Measurements from ENCODE around the gene MAGOH.
A peak's percentile ranks its signal among the peaks of the same experiment; 100 is the strongest.
"Not testable (repeated sequence)": the region's sequence is repeated elsewhere in the genome, so short reads cannot be mapped to it uniquely, and the experiment has no call there.

MAGOH gene

DNA sequence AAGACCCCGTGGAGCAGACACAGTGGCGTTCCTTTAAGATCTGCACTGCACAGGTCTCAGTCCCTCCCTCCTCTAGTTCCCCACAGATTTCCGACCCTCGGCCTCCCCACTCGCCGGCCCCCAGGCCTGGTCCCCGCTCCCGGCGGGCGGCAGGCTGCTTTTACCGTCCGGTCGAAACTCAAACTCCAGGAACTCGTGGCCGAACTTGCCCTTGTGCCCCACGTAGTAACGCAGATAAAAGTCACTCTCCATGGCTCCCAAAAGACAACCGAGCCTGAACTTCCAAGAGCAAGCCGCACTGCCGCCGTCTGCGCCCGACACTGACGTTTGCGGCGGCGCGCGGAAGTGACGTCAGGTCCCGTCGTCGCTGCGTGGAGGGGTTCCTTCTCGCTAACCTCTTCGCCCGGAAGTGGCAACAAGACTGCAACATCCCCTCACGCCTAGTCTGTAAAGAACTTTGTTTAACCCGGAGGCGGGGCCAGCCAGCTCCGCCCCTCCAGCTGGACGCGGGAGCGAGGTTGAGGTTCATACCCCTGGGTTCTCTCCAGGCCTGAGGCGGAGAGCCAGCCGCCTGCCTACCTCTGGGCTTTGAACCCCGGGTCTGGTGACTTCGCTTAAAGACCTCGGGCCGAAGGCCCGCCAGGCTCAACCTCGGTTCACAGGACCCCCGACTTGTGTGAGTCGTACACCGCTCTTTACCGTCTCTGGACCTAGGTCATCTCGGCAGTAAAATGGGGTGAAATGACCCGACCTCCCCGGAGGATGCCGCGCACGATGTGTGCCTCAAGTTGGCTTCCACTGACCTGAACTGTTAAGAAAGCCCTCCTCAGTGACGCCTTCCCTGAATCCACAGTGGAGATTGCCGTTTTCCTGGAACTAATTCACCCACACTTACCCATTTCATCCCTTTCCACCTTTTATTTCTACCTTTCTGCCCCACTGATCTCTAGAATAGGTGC, at the start of gene MAGOH:
TSS of gene MAGOH (minus strand) at position 322 of the 959 bp plus-strand sequence. CDS start at position 252, 70 bp downstream.
- H3K4me3 Mint-ChIP-seq, result peak within 1 kb of the TSS; percentile 97
- peak within 1 kb of the TSS; percentile 96 for H3K27ac Mint-ChIP-seq
- peaks cover 5% of the 10 kb centered on the region for H3K36me3 Mint-ChIP-seq
- peaks cover 37% of the 10 kb centered on the region for H3K4me1 Mint-ChIP-seq (ENCODE audit: low read depth)
- H3K27me3 Mint-ChIP-seq, result no peaks in the 10 kb centered on the region
- no peaks in the 10 kb centered on the region for H3K9me3 Mint-ChIP-seq (ENCODE audit: low read depth)

- Mint-ChIP-seq H3K27ac (no peak overlapping the region), H3K4me3 (no peak overlapping the region), H3K9me3 (ENCODE audit: low read depth) (no peaks in the 10 kb centered on the region), H3K36me3 (peaks cover 5% of the 10 kb centered on the region), H3K4me1 (ENCODE audit: low read depth) (no peaks in the 10 kb centered on the region), H3K27me3 (no peaks in the 10 kb centered on the region)
Observed at GRCh38 chr1:53286955-53287354, 48.6 kb upstream of the MAGOH start.

DNA sequence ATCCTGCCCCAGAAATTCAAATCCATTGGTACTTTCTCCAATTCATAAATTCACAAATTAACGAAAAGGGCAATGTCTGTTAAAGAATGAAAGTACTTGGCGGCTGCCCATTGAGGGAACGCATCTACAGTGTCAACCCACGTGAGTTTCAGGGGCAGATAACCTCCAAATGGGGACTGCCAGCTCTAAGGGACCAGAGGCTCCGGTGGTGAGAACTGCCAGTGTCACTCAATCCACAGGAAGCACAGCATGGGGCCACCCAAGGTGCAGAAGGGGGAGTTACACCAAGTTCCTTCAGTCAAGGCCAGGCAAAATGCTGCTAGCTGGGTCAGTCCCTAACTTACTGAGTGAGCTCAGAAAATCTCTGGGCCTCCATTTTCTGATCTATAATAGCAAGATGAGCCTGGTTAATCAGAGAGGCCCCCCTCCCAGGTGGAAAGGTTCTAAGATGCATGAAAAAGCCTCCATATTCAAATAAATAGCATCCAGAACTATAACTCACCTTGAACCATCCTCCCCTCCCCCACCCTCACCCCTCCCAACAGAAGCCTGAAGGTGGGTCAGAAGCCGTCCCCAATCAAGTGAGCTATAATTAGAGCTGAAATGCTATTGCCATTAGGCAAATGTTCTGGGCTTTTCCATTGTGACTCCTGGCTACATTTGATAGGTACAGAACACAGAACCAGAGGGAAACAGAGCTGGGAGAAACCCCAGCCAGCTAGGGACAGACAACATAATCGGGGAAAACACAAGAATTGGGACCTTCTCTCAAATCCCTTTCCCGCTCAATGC, 47.8 kb upstream of the MAGOH start:
- no peak overlapping the region for H3K27ac Mint-ChIP-seq
- no peaks in the 10 kb centered on the region for H3K9me3 Mint-ChIP-seq (ENCODE audit: low read depth)
- no peaks in the 10 kb centered on the region for H3K4me1 Mint-ChIP-seq (ENCODE audit: low read depth)
- peaks cover 5% of the 10 kb centered on the region for H3K36me3 Mint-ChIP-seq
- H3K27me3 Mint-ChIP-seq, result no peaks in the 10 kb centered on the region
- no peak overlapping the region for H3K4me3 Mint-ChIP-seq

DNA sequence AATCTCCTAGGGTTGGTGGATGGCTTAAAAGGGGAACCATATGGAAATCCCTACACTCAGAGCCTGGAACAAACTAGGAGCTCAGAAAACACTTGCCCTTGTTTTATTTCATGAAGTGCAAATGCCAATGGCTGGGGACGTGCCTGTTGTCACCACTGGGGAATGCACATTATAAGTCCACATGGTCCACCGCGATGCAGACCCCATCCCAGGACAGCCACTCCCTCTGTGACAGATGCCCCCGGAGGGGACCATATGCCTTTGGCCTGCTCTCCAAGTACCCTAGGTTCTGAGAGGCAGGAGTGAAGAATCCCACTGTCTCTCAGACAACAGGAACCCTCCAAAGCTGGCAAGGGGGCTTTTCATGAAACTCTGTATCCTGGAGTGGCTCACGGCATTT, 47.2 kb upstream of the MAGOH start:
- H3K36me3 Mint-ChIP-seq, result peaks cover 5% of the 10 kb centered on the region
- H3K4me3 Mint-ChIP-seq, result no peak overlapping the region
- H3K27me3 Mint-ChIP-seq, result no peaks in the 10 kb centered on the region
- H3K4me1 Mint-ChIP-seq (ENCODE audit: low read depth), result no peaks in the 10 kb centered on the region
- no peaks in the 10 kb centered on the region for H3K9me3 Mint-ChIP-seq (ENCODE audit: low read depth)
- H3K27ac Mint-ChIP-seq, result no peak overlapping the region

DNA sequence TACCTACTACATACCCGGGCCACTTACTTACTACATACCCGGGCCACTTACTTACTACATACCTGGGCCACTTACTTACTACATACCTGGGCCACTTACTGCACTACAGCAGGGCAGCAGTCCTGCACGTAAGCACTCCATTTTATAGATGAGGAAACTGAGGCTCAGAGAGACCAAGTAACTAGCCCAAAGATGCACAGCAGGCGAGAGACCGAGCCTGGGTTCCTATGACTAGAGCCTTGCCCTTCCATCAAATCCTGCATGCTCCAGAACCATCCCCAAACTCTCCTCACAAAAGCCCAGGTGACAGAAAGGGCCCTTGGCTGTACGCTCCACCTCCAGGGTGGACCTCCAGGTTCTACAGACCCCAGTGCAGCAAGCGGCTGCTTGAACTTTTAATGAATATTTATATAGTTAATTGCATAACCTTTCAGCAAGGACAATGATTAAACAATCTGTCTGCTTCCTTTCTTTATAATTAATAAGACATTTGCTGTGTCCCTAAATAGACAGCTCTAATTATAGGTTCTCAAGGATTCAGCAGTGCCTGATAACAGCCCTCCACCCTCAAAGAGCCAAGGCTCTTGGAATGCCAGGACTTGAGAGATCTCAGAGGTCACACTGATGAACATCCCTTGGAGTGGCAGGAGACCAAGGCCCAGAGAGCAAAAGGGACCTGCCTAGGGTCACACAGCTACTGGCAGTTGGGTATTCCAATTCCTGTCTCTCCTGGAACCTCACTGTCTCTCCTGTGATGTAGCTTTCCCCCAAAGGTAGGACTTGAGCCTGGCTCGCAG, 46.1 kb upstream of the MAGOH start:
- H3K4me3 Mint-ChIP-seq, result no peak overlapping the region

DNA sequence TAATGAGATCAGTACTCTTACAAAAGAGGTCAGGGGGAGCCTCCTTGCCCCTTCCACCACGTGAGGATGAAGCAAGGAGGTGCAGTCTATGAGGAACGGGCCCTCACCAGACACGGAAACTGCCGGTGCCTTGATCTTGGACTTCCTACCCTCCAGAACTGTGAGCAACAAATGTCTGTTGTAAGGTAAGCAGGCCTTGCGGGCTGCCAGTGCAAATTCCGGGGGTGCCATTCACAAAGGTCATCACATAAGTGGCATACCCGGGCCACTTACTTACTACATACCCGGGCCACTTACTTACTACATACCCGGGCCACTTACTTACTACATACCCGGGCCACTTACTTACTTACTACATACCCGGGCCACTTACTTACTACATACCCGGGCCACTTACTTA, 44.8 kb upstream of the MAGOH start:
- not testable (repeated sequence) for H3K27me3 Mint-ChIP-seq; H3K4me1 Mint-ChIP-seq (ENCODE audit: low read depth); H3K9me3 Mint-ChIP-seq (ENCODE audit: low read depth); H3K36me3 Mint-ChIP-seq; H3K4me3 Mint-ChIP-seq; H3K27ac Mint-ChIP-seq

More for the DNA sequence above, 46.1 kb upstream of the MAGOH start:
- no peaks in the 10 kb centered on the region for H3K9me3 Mint-ChIP-seq (ENCODE audit: low read depth)
- no peaks in the 10 kb centered on the region for H3K4me1 Mint-ChIP-seq (ENCODE audit: low read depth)
- no peaks in the 10 kb centered on the region for H3K27me3 Mint-ChIP-seq
- H3K27ac Mint-ChIP-seq, result no peak overlapping the region
- H3K36me3 Mint-ChIP-seq, result peaks cover 2% of the 10 kb centered on the region

DNA sequence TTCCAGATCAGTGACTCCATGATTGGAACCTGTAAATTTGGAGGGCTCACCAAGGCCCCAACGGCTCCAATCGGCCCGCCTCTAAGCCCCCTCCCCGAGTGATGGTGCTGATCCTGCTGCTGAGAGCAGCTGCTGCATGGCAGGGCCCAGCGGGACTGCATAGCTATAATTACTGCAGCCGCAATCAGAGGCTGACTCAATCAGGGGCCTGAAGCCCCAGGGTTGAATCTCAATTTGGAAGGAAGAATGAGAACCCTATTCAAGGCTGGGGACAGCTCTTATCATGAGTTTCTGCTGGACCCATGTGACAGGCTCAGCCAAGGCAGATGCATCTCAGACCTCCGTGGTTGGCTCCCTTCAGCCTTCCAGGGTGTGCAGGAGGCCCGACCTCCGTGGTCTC, 42.8 kb upstream of the MAGOH start:
- Mint-ChIP-seq H3K36me3 (no peaks in the 10 kb centered on the region), H3K27ac (no peak overlapping the region), H3K9me3 (ENCODE audit: low read depth) (no peaks in the 10 kb centered on the region), H3K27me3 (no peaks in the 10 kb centered on the region), H3K4me3 (no peak overlapping the region), H3K4me1 (ENCODE audit: low read depth) (no peaks in the 10 kb centered on the region)

DNA sequence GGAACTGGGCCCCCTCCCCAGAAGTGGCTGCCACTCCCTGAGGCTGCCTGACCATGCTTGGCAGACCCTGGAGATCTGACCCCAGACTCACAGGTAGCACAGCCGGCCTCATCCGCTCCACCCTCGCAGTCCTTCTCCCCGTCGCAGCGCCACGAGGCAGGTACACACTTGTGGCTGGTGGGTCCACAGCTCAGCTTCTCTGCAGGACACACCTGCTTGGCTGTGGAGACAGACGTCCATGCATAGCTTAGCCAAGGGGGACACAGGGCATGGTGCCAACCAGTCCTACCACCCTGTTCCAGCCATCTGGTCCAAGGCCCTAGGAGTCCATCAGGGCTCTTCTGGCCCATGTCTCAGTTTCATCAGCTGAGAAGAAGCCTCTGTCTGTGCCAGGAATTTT, 42.2 kb upstream of the MAGOH start:
- H3K9me3 Mint-ChIP-seq (ENCODE audit: low read depth), result no peaks in the 10 kb centered on the region
- no peaks in the 10 kb centered on the region for H3K4me1 Mint-ChIP-seq (ENCODE audit: low read depth)
- no peaks in the 10 kb centered on the region for H3K36me3 Mint-ChIP-seq
- no peak overlapping the region for H3K4me3 Mint-ChIP-seq
- H3K27ac Mint-ChIP-seq, result no peak overlapping the region
- no peaks in the 10 kb centered on the region for H3K27me3 Mint-ChIP-seq

GRCh38 chr1:53279296-53280200, 41.2 kb upstream of the MAGOH start:
- H3K36me3 Mint-ChIP-seq, result no peaks in the 10 kb centered on the region

DNA sequence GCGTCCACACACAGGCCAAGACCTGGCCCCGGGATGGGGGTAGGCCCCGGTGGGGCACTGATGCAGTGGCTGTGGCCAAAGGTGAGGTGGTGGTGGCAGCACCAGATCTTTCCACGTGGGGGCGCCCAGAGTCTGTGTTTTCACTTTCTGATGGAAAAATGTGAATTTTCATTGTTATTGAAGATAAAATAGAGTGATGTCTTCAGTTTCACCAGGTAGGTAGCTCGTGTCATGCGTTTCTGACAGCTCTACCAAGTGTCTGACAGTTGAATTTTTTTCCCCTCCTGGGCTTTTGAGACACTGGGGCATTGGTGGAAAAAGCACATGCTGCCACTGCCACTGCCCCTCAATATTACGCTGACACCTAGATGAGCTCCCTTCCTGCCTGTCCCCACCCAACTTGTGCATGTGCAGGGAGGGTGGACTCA, 40.0 kb upstream of the MAGOH start:
- no peaks in the 10 kb centered on the region for H3K36me3 Mint-ChIP-seq
- H3K9me3 Mint-ChIP-seq (ENCODE audit: low read depth), result no peaks in the 10 kb centered on the region
- H3K27ac Mint-ChIP-seq, result no peak overlapping the region
- H3K4me3 Mint-ChIP-seq, result no peak overlapping the region
- no peaks in the 10 kb centered on the region for H3K27me3 Mint-ChIP-seq
- no peaks in the 10 kb centered on the region for H3K4me1 Mint-ChIP-seq (ENCODE audit: low read depth)

More at GRCh38 chr1:53279296-53280200, 41.2 kb upstream of the MAGOH start:
- Mint-ChIP-seq H3K27ac (no peak overlapping the region), H3K9me3 (ENCODE audit: low read depth) (no peaks in the 10 kb centered on the region), H3K27me3 (no peaks in the 10 kb centered on the region), H3K4me3 (no peak overlapping the region), H3K4me1 (ENCODE audit: low read depth) (no peaks in the 10 kb centered on the region)

DNA sequence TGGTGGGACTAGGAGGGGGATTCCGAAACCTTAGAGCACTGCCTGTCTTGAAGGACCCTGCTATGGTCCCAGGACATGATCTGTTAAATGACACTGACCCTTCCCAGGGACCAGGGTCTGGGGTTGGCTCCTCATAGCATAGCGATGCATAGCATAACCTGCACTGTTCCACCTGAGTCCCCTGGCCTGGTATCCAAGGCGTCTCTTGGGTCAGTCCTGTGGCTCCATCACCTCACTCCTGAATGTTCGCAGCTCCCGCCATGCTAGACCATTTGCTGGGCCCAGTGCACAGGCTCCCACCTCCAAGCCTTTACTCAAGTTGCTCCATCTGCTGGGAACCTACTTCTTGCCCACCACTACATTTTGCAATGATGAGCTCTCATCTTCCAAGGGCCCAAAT, 39.0 kb upstream of the MAGOH start:
- H3K36me3 Mint-ChIP-seq, result no peaks in the 10 kb centered on the region
- no peak overlapping the region for H3K4me3 Mint-ChIP-seq
- H3K9me3 Mint-ChIP-seq (ENCODE audit: low read depth), result no peaks in the 10 kb centered on the region

DNA sequence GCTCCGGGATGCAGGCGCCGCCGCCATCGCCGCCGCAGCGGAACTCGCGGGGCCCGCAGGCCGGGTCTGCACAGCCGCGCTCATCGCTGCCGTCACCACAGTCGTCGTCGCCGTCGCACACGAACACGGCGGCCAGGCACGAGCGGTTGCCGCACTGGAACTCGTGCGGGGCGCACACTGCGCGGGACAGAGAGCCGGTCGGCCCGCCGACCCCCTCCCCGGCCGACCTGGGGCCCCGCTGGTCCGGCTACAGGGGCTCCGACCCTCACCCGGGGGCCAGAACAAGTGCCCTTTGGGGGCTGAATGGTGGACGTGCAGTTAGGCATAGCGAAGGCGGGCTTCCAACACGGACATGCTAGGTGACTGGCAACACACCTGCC, 38.6 kb upstream of the MAGOH start:
- Mint-ChIP-seq H3K4me1 (ENCODE audit: low read depth) (no peaks in the 10 kb centered on the region), H3K27me3 (no peaks in the 10 kb centered on the region), H3K36me3 (no peaks in the 10 kb centered on the region), H3K27ac (no peak overlapping the region), H3K9me3 (ENCODE audit: low read depth) (no peaks in the 10 kb centered on the region), H3K4me3 (no peak overlapping the region)

More for the DNA sequence above, 39.0 kb upstream of the MAGOH start:
- Mint-ChIP-seq H3K27ac (no peak overlapping the region), H3K27me3 (no peaks in the 10 kb centered on the region), H3K4me1 (ENCODE audit: low read depth) (no peaks in the 10 kb centered on the region)

DNA sequence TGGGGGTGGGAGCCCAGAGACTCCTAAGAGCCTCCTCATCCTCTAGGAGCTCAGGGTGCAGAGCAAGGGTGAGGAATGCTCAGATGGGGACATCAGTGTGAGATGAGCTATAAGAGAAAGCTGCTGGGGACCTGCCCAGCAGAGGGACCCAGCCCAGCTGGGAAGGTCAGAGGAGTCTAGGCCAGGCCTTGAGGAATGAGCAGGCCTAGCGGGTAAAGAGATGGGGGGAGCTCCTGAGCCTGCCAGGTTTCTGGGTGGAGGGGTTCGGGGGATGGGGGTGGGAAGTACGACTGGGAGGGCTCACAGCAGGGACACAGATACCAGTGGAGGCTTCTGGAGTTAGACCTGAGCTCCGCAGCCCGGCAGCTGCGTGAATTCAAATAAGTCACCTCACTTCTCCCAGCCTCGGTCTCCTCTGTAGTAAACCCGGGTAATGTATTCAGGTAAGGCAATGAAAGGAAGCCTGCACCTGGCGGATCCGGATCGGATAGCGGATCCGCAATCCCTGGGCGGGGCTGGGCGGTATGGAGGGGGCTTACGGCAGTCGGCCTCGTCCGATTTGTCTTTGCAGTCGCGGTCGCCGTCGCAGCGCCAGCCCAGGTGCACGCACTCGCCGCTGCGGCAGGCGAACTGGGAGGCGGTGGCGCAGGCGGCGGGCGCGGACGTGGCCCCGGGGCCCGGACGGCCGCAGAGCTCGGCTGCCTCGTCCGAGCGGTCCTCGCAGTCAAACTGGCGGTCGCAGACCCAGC, 38.0 kb upstream of the MAGOH start:
- Mint-ChIP-seq H3K4me3 (no peak overlapping the region), H3K4me1 (ENCODE audit: low read depth) (no peaks in the 10 kb centered on the region), H3K27me3 (no peaks in the 10 kb centered on the region), H3K36me3 (no peaks in the 10 kb centered on the region), H3K27ac (no peak overlapping the region), H3K9me3 (ENCODE audit: low read depth) (no peaks in the 10 kb centered on the region)

Data from activated naive CD8-positive, alpha-beta T cell (primary cell).